GM21723 (cell line): Measurements from ENCODE around the gene SPNS1.
A peak's percentile ranks its signal among the peaks of the same experiment; 100 is the strongest.
"Not testable (repeated sequence)": the region's sequence is repeated elsewhere in the genome, so short reads cannot be mapped to it uniquely, and the experiment has no call there.

Source experiments
- ATAC-seq: cut with Tn5 transposase; IDR thresholded peaks from one replicate; pipeline ENCODE4 v1.9.1; 2021; ENCODE audit warnings: mild to moderate bottlenecking, moderate library complexity; ENCODE audit not compliant: unreplicated experiment

SPNS1 gene

DNA sequence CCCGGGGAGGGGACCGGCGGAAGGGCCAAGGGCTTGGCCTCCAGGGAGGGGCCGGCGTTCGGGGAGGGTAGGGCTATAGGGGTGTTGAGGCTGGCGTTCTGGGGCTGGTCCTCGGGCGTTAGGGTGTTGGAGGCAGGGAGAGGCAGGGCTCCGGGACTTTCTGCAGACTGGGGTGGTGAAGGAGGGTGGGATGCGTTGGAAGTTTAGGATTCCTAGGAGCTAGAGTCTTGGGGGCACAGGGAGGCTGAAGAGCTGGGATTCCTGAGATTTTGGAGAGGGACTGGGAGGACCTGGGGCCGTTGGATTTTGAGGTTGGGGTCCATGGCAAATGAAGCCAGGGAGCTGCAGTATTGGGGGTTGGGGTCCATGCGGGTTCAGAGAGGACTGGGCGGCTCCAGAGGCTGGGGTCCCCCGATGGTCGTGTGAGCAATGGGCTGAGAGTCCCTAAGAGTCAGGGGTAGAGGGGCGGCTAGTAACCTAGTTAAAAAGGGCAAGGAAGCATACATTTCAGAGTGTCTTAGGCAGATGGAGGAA is 23.1 kb upstream of the SPNS1 start:
- ATAC-seq = no peak

DNA sequence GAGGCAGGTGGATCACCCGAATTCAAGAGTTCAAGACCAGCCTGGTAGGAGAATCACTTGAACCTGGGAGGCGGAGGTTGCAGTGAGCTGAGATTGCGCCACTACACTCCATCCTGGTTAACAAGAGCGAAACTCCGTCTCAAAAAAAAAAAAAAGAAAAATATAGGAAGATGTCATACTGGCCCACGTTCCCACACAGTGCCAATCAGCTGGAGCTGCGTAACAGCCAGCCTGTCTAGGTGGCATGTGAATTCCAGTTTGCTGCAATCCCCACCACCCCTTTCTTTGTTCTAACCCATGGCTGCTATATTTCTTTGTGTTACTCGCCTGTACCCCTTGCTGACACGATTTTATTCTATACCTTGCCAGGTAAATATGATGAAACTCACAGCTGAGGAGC is 16.4 kb upstream of the SPNS1 start:
- no peak for ATAC-seq

DNA sequence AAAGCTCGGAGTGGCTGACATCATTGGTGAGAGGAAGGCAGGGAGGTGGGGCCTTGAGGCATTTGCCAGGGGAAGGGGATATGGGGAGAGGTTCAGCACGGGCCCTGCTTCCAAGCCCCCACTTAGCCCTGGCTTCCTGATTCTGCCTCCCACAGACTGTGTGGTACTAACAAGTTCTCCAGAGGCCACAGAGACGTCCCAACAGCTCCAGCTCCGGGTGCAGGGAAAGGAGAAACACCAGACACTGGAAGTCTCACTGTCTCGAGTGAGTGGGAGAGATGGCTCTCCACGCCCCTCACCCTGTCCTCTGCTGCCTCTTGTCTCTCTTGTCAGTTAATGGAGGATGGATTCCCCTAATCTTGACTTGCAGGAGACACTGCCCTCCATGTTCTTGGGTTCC is 15.7 kb upstream of the SPNS1 start:
- ATAC-seq = no peak

DNA sequence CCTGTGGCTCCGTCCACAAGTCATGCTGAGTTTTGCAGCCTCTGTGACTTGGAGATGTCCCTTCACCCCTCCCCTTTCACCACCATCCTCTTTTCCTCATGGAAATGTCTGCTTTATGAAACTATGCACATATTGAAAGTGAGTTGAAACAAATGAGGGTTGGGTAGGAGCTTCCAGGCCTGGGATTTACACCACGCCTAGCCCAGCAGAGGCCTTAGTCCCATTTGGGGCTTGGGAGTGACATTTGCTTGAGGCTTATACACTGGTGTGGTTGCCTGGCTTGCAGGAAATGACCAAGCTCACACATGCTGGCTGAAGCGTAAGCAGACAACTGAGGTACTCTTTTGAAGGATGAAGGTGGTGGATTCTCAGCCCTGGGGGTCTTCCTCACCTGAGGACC is 10.5 kb upstream of the SPNS1 start:
- no peak for ATAC-seq

DNA sequence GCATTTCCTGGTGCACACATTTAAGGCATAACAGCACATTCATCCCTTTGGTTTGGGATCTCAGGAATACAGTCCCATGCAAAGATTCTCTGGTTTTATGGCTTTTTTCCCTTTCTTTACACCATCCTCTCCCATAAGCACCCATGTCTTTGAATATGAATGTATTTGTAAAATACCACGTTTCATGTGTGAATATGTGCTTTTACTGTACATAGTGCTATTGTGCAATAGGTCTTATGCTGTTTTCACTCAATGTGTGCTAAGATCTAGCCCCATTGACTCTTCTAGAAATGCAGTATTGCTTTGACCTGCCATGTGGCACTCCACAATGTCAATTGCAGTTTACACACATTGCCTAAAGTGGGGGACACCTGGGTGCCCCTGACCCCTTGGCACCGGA is 10.1 kb upstream of the SPNS1 start:
- ATAC-seq = no peak

DNA sequence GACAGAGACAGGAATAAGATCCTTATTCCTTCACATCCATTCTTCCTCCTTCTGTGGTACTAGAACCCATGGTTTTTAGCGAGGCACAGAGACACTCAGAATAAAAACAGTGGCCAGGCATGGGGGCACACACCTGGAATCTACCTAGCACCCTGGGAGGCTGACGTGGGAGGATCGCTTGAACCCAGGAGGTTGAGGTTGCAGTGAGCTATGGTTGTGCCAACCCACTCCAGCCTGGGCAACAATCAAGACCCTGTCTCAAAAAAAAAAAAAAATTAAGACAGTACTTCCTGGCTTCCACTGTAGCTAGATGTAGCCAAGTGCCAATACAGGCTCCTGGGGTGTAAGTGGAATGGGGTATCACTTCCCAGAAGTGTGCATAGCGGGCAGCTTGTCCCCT is 7.4 kb upstream of the SPNS1 start:
- ATAC-seq = no peak

DNA sequence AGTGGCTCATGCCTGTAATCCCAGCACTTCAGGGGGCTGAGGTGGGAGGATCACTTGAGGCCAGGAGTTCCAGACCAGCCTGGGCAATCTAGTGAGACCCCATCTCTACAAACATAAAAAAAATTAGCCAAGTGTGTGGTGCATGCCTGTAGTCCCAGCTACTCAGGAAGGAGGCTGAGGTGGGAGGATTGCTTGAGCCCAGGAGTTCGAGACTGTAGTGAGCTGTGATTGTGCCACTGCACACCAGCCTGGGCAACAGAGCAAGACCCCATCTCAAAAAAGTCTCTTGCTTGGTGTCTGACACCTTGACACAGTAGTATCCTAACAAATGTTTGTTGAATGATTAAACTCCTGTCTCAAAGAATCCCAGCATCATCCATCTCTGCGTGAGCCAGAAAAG is 4.9 kb upstream of the SPNS1 start:
- not testable (repeated sequence) for ATAC-seq

DNA sequence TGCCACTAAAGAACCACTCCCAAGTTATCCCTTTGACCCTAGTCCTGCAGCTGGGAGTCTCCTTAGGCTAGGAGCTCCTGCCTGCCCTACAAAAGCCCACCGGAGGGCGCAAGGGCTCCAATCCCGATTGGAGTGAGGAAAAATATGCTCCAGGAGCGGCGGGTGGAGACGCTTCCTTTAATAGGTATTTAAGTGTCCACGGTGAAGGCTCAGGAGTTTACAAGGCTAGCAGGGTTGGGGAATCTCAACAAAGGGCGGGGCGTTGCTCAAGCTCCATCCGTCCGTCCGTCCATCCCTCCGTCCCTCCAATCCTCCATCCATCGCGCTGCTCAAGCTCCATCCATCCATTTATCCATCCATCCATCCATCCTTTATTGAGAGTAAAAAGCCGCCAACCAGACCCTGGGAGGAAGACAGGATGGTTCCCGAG is 556 bp upstream of the SPNS1 start:
- peak; percentile 11 for ATAC-seq

DNA sequence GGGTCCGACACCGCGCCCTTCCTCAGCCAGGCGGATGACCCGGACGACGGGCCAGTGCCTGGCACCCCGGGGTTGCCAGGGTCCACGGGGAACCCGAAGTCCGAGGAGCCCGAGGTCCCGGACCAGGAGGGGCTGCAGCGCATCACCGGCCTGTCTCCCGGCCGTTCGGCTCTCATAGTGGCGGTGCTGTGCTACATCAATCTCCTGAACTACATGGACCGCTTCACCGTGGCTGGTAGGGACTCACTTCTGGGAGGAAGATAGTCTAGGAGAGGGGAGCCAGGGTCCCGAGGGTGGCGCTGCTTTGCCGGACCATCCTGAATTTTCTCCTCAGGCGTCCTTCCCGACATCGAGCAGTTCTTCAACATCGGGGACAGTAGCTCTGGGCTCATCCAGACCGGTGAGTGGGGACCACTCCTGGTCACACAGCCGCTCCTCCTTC is 601 bp downstream of the SPNS1 start:
- ATAC-seq = peak; percentile 24

DNA sequence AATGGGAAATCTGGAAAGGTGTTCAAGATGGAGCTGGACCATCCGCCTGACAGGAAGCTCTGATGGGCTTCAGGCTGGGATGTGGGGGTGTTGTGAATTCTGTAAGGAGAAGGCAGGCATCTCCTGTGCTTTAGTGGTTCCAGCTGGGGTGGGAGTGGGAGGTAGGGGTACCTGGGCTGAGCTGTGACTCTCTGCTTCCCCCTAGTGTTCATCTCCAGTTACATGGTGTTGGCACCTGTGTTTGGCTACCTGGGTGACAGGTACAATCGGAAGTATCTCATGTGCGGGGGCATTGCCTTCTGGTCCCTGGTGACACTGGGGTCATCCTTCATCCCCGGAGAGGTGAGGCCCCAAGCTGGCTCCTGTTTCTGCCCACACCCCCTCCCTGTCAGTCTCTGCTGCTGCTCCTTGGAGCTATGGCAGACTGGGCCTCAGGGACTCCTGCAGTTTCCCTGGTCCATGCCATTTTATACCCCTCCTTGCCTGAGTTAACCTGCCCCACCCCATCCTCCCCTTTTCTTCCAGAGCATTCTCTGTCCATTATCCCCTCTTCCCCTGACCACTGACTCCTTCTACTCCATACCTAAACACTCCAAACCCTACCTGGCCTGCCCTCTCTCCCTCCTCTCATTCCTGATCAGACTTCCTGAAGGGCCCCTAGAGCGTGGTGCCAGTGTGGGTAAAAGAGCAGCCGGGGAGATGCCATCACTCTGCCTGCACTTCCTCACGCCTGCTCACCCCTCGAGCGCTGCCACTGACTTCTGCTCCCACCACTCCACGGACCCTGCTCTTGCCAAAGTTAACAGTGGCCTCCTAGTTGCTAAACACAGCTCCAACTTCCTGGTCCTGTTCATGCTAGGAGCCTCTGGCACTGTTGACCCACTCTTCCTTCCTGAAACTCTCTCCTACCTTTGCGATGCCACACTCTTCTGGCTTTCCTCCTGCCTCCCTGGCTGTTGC is 3.4 kb downstream of the SPNS1 start:
- ATAC-seq = no peak

DNA sequence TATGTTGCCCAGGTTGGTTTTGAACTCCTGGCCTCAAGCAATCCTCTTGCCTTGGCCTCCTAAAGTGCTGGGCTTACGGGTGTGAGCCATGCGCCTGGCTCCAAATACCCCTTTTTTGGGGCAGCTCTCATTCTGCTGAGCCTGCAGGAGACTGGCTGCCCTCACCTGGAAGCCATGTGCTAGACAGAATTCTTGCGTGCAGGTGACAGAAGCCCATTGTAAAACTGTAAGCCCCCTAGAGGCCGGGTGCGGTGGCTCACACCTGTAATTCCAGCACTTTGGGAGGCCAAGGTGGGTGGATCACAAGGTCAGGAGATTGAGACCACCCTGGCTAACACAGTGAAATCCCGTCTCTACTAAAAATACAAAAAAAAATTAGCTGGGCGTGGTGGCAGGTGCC is 5.8 kb downstream of the SPNS1 start:
- not testable (repeated sequence) for ATAC-seq

DNA sequence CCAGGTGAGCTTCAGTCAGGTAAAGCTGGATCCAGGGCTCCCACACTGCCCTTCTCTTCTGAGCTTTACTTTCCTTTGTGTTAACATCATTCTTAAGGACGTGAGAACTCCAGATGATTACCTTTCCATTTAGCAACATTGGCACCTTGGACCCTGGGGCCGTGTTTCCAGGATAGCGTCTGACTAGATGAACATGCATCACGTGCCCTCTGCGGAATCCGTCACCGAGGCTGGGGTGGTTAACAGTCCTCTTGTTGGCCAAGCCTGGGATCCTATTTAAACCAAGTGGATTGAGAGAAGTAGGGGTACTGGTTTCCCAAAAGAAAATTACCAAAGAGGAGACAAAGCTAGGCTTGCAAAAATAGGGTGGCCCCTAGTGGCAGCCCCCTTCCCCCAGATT is 6.4 kb downstream of the SPNS1 start:
- ATAC-seq = no peak

DNA sequence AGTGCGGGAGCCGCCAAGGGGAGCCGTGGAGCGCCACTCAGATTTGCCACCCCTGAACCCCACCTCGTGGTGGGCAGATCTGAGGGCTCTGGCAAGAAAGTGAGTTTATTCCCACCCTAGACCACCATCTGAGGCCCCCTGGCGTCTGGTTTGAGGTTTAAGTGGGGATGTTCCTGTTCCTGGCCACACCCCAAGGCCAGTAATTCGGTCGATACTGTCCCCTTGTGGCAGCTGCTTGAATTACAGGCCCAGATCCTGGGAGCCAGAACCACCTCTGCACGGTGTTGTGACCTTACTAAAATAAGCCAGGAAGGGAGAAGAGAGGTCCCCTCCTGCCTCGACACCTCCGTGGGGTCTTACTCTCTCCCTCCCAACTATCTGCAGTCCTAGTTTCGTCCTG is 6.9 kb downstream of the SPNS1 start:
- no peak for ATAC-seq

DNA sequence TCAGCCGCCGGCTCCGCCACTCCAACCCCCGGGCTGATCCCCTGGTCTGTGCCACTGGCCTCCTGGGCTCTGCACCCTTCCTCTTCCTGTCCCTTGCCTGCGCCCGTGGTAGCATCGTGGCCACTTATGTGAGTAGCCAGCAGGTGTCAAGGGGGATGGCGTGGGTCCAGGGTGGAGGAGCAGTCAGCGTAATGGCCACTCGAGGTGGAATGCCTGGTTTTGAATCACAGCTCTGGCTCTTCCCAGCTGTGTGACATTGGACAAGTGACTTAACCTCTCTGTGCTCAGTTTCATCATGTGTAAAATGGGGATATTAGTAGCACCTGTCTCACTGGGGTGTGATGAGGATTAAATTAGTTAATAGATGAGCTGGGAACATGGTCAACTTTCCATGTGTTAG is 7.8 kb downstream of the SPNS1 start:
- no peak for ATAC-seq

DNA sequence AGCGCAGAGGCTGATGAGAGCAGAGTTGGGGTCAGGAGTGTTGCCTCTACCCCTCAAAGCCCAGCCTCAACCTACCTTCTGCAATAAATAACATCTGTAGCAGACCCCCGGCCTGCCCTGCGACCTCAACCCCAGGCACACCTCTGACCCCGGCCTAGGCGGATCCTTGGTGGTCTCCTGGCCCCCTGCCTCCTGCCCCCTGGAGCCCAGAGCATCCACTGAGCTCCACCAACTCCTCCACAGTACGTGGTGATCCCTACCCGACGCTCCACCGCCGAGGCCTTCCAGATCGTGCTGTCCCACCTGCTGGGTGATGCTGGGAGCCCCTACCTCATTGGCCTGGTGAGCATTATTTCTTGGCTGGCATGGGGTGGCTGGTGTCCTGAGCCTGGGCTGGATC is 8.4 kb downstream of the SPNS1 start:
- ATAC-seq = no peak

DNA sequence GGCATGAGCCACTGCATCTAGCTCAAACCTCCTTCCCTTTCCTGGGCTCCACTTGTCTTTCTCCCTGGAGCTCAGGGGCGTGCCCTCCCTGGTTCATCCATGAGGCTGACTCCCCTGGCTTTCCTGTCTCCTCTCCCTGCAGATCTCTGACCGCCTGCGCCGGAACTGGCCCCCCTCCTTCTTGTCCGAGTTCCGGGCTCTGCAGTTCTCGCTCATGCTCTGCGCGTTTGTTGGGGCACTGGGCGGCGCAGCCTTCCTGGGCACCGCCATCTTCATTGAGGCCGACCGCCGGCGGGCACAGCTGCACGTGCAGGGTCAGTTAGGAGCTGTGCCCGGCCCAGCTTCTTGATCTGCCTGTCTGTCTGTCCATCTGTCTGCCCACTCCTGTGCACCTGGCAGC is 9.1 kb downstream of the SPNS1 start:
- ATAC-seq = no peak

DNA sequence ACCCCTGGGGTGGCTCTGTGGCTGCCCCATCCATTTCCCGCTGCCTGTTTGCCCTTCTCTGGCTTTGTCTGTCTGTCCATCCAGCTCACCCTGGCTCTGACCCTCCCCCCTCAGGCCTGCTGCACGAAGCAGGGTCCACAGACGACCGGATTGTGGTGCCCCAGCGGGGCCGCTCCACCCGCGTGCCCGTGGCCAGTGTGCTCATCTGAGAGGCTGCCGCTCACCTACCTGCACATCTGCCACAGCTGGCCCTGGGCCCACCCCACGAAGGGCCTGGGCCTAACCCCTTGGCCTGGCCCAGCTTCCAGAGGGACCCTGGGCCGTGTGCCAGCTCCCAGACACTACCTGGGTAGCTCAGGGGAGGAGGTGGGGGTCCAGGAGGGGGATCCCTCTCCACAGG is 9.5 kb downstream of the SPNS1 start:
- ATAC-seq = no peak

DNA sequence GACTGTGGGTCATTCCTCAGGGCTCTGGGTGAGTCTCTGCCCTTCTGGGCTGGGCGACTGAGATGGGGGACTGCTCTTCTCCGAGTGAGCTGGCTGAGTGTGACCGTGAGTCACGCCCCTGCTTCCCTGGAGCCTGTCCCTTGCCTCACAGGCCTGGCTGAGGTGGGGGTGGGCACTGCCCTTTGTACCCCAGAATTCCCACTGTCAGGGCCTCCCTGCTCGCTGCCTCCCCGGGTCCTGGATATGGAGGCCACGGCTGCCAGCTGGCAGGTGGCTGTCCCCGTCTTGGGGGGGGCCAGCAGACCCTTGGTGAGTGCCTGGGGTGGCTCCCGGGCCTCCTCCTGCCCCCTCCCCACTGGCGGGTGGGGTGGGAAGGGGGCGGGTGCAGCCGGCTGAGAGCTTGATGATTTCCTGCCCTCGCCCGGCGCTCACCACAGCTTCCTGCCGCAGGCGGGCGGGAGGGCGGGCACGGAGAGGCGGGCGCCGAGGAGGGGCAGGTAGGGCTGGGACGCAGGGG is 10.1 kb downstream of the SPNS1 start, which contains the start of gene LAT:
Gene LAT (plus strand): TSS at position 434 of the 517 bp plus-strand sequence. CDS start 366 bp downstream, outside the sequence.
- no peak for ATAC-seq

DNA sequence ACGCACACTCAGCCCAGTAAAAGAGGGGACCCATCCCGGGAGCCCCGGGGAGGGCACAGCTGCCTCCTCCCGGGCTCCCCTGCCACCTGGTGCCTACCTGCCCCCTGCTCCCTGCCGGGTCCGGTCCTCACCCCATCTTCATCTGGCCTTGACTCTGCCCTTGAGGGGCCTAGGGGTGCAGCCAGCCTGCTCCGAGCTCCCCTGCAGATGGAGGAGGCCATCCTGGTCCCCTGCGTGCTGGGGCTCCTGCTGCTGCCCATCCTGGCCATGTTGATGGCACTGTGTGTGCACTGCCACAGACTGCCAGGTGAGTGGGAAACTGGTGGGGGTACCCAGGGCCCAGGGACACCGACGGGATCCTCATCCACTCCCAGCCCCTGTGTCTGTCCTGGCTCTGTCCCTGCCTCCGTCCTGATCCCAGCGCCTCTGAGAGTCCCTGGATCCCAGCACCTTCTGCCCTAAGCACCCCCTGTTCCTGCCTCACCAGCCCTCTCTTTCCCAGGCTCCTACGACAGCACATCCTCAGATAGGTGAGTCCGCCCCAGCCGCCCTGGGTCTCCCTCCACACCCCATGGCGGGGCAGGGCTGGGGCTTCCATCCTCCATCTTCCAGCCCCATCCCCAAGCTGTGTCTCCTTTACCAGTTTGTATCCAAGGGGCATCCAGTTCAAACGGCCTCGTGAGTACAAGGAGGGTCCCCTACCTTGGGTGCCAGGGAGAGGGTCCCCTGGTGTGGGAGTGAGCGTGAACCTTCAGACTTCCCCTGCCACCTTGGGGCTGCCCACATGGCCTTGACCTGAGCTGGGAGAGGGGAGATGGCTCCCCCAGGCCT is 10.8 kb downstream of the SPNS1 start:
- no peak for ATAC-seq

DNA sequence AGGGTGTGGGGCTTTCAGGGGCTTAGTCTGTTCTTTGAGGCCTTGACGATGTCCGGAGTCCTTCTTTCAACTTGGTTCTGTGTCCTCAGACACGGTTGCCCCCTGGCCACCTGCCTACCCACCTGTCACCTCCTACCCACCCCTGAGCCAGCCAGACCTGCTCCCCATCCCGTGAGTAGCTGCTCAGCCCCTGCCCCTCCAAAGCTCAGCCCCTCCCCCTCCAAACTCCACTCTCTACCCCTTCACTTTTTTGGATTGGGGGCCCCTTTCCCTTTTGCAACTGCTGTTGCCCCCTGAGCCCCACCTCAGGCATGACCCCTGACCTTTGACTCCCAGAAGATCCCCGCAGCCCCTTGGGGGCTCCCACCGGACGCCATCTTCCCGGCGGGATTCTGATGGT is 11.5 kb downstream of the SPNS1 start:
- ATAC-seq = no peak

DNA sequence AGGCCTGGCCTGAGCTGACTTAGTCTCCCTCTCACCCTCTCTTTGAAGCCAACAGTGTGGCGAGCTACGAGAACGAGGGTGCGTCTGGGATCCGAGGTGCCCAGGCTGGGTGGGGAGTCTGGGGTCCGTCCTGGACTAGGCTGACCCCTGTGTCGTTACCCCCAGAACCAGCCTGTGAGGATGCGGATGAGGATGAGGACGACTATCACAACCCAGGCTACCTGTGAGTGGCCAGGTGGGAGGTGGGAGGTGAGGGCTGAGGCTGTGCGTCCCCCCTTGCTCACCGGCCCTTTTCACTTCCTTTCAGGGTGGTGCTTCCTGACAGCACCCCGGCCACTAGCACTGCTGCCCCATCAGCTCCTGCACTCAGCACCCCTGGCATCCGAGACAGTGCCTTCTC is 11.9 kb downstream of the SPNS1 start:
- ATAC-seq = no peak
